Osteoblast (primary cell): ENCODE data around the gene PTX4. TPM values are rescaled to one million over a fixed set of nuclear protein-coding genes. Genes with fewer than 3 reads are reported as not detected.

Experiments
- DNase-seq: peaks from one replicate; pipeline ENCODE4 v3.0.0; 2011; ENCODE audit warnings: low spot score, mixed read lengths; ENCODE audit not compliant: insufficient read length; ENCODE audit errors: missing footprints
- H2AFZ ChIP-seq: 2 replicates; pipeline ENCODE4 v1.6.0; 2011; ENCODE audit warnings: mild to moderate bottlenecking, low read length
- H3K27ac ChIP-seq: 2 replicates; pipeline ENCODE4 v1.5.1; 2011; ENCODE audit warnings: mild to moderate bottlenecking, low read depth, low read length, moderate library complexity
- H3K27me3 ChIP-seq: 2 replicates; pipeline ENCODE4 v1.6.0; 2012; ENCODE audit warnings: mild to moderate bottlenecking, control low read depth, inconsistent platforms, low read length, moderate library complexity; ENCODE audit not compliant: insufficient read depth
- H3K36me3 ChIP-seq: 2 replicates; pipeline ENCODE4 v1.5.1; 2011; ENCODE audit warnings: mild to moderate bottlenecking, low read length, control low read depth, moderate library complexity; ENCODE audit not compliant: insufficient read depth
- H3K4me1 ChIP-seq: 2 replicates; pipeline ENCODE4 v1.5.1; 2011; ENCODE audit warnings: mild to moderate bottlenecking, low read length, control low read depth, moderate library complexity; ENCODE audit not compliant: insufficient read depth
- H3K4me2 ChIP-seq: 2 replicates; pipeline ENCODE4 v1.6.0; 2011; ENCODE audit warnings: mild to moderate bottlenecking, low read length; ENCODE audit not compliant: insufficient read depth
- H3K4me3 ChIP-seq: fragments of 200-600 bp; sonication (generic); 3 replicates; pipeline ENCODE4 v1.5.1; 2012; ENCODE audit warnings: mild to moderate bottlenecking, low read length, inconsistent platforms; ENCODE audit not compliant: insufficient read depth
- H3K79me2 ChIP-seq: 2 replicates; pipeline ENCODE4 v1.6.0; 2012; ENCODE audit warnings: mild to moderate bottlenecking, low read length, control low read depth, inconsistent platforms; ENCODE audit not compliant: insufficient read depth
- H3K9me3 ChIP-seq: 2 replicates; pipeline ENCODE4 v1.5.1; 2011; ENCODE audit warnings: low read depth, low read length, control low read depth
- H4K20me1 ChIP-seq: 2 replicates; pipeline ENCODE4 v1.6.0; 2012; ENCODE audit warnings: mild to moderate bottlenecking, low read length, control low read depth; ENCODE audit not compliant: insufficient read depth
- total RNA-seq: library from RNA; depleted of rRNA; stranded (reverse); fragments of >200 nt; gene quantifications from 2 replicates; pipeline ENCODE4 v1.2.3, GENCODE V29; 2012
- TF ChIP-seq, protein P1 (sequence below): IDR thresholded peaks from 2 replicates; pipeline ENCODE4 v1.5.1; 2011; ENCODE audit warnings: mild to moderate bottlenecking, low read depth, low read length, moderate library complexity; ENCODE audit errors: extremely low read depth

PTX4 gene
- total RNA-seq, 1 donor = not detected

DNA sequence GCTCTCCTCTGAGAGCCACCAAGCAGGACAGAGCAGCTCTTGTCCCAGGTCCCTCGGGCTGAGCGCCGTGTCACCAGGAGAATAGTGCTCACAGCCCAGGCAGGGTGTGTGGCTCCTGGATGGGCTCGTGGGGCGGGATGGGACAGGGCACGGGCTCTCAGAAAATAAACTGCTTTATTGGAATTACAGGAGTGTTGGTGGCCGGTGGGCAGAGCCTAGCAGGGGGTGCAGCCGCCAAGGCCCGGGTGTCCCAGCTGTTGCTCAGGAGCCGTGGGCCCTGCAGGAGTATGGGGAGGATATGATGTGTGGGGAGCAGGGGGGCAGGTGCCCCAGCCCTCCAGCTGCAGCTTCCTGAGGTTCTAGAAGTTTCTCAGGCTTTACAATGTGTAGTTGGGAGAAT, 21.5 kb upstream of the PTX4 start:
- peaks cover 2% of the 10 kb centered on the region for H3K36me3 ChIP-seq
- no peaks in the 10 kb centered on the region for H3K4me1 ChIP-seq
- no peak overlapping the region for H3K27ac ChIP-seq
- H2AFZ ChIP-seq = no peak overlapping the region
- H3K9me3 ChIP-seq = peaks cover 1% of the 10 kb centered on the region
- TF ChIP-seq, protein P1, sequence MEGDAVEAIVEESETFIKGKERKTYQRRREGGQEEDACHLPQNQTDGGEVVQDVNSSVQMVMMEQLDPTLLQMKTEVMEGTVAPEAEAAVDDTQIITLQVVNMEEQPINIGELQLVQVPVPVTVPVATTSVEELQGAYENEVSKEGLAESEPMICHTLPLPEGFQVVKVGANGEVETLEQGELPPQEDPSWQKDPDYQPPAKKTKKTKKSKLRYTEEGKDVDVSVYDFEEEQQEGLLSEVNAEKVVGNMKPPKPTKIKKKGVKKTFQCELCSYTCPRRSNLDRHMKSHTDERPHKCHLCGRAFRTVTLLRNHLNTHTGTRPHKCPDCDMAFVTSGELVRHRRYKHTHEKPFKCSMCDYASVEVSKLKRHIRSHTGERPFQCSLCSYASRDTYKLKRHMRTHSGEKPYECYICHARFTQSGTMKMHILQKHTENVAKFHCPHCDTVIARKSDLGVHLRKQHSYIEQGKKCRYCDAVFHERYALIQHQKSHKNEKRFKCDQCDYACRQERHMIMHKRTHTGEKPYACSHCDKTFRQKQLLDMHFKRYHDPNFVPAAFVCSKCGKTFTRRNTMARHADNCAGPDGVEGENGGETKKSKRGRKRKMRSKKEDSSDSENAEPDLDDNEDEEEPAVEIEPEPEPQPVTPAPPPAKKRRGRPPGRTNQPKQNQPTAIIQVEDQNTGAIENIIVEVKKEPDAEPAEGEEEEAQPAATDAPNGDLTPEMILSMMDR = no peak
- H3K27me3 ChIP-seq = no peaks in the 10 kb centered on the region
- no peaks in the 10 kb centered on the region for H4K20me1 ChIP-seq
- no peak overlapping the region for H3K4me2 ChIP-seq
- no peak overlapping the region for H3K4me3 ChIP-seq
- H3K79me2 ChIP-seq = no peaks in the 10 kb centered on the region
- no peak for DNase-seq

DNA sequence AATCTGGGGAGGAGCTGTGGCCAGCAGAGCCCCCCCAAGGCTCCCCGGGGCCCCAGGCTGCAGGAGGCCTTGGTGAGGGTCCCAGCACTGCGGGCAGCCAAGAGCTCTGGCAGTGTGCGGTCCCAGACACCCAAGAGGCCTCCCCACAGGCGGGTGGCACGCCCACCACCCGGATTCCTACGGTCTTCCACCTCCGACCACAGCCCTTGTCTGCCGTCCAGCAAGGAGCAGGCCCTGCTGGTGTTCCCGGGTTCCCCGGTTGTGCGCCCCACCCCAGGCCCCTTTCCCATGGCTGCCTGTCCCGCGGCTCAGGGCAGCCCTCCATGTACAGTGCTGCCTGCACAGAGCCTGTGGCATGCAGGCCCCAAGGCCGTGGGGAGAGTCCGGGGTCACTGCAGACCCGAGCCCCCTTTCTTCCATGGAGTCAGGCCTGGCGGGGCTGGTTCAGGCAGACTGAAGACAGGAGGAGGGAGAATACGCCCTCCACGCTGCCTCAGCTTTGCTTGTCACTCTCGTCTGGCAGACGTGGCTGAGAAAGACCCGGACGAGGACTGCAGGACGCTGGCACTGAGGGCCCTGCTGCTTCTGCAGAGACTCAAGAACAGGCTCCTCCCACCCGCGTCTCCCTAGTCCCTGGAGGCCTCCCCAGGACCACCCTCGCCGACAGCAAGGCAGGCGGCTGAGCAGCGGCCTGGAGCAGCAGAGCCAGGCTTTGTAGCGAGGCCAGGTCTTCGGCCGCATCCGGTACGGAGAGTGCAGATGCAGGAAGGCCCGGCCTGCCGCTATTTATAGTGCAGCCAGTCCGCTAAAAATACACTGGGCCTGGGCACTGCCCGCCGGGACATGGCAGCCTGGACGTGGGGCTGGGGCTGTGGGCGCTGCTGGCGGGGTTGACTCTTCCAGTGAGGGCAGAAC, 20.8 kb upstream of the PTX4 start:
- H3K4me3 ChIP-seq = no peak overlapping the region
- H3K27me3 ChIP-seq = no peaks in the 10 kb centered on the region
- no peak for DNase-seq
- peaks cover 1% of the 10 kb centered on the region for H3K9me3 ChIP-seq
- H4K20me1 ChIP-seq = no peaks in the 10 kb centered on the region
- H3K4me2 ChIP-seq = no peak overlapping the region
- H3K4me1 ChIP-seq = no peaks in the 10 kb centered on the region
- H3K27ac ChIP-seq = no peak overlapping the region
- peaks cover 2% of the 10 kb centered on the region for H3K36me3 ChIP-seq
- H3K79me2 ChIP-seq = no peaks in the 10 kb centered on the region
- TF ChIP-seq, protein P1 = no peak
- no peak overlapping the region for H2AFZ ChIP-seq

DNA sequence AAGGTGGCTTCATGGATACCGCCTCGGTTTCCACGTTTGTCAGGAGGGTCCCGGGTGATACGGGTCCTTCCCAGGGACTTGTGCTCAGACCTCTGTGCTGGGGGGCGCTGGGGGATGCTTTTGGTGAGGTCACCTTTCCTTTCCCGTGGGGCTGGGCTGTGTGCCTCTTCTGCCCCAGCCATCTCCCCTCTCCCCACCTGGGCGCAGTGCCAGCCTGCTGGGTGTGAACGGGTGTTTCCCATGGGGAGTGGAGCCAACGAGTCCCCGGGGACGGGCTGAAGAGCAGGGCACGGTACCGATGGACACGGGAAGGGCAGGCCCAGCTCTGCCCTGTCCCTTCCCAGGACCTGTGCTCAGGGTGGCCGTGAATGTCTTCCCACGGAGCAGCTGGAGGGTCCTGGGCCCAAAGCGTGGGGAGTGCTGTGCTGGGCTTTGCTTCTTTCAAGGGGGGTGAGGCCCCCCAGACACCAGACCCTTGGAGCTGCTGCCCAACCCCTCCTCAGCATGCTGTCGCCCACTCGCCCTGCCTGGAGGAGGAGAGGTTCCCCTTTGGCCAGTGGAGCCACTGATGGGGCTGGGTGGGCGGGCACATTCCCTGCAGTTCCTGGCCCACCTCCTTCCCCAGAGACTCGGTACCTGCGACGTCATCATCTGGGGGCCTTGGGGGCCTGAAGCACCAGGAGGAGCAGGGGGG, 19.9 kb upstream of the PTX4 start:
- no peaks in the 10 kb centered on the region for H3K27me3 ChIP-seq

More for the DNA sequence above, 19.9 kb upstream of the PTX4 start:
- Histone ChIP-seq H2AFZ (no peak overlapping the region), H3K79me2 (no peaks in the 10 kb centered on the region), H3K4me1 (no peaks in the 10 kb centered on the region), H3K9me3 (no peaks in the 10 kb centered on the region), H3K27ac (no peak overlapping the region), H3K4me2 (no peak overlapping the region), H3K4me3 (no peak overlapping the region), H4K20me1 (no peaks in the 10 kb centered on the region), H3K36me3 (peaks cover 4% of the 10 kb centered on the region)
- DNase-seq = no peak
- TF ChIP-seq, protein P1 = no peak
